WTC11 (cell line): Measurements from ENCODE around the gene MDN1. TPM values are rescaled to one million over a fixed set of nuclear protein-coding genes. Genes with fewer than 3 reads are reported as not detected.

ENCODE experiments used
- ATAC-seq: fragments of 200-7000 bp; cut with Tn5 transposase; 2 replicates; pipeline ENCODE4 v1.10.0; 2021; ENCODE audit warnings: mild to moderate bottlenecking, moderate library complexity
- CTCF ChIA-PET: fragments of 300-600 bp; sonication (Branson Sonifier 250); formaldehyde crosslinking; loops from one replicate; lab custom pipeline; 2021; ENCODE audit warnings: antibody characterized with exemption; lab: Charles Lee
- POLR2A ChIA-PET: fragments of 350-600 bp; sonication (Branson Sonifier 250); formaldehyde crosslinking; loops from one replicate; lab custom pipeline; 2021; ENCODE audit warnings: antibody characterized with exemption; lab: Charles Lee
- DNase-seq: peaks from one replicate; pipeline ENCODE4 v3.0.0; 2021; ENCODE audit warnings: low spot score
- H3K27ac Mint-ChIP-seq: 2 replicates; pipeline ENCODE4 v1.8.0; 2021; ENCODE audit warnings: mixed read lengths
- H3K27me3 Mint-ChIP-seq: 2 replicates; pipeline ENCODE4 v1.8.0; 2021; ENCODE audit warnings: low read depth, mild to moderate bottlenecking, moderate library complexity, mixed read lengths
- H3K36me3 Mint-ChIP-seq: 2 replicates; pipeline ENCODE4 v1.8.0; 2021; ENCODE audit warnings: mixed read lengths
- H3K4me1 Mint-ChIP-seq: 2 replicates; pipeline ENCODE4 v1.8.0; 2022; ENCODE audit warnings: mixed read lengths
- H3K4me3 Mint-ChIP-seq: 2 replicates; pipeline ENCODE4 v1.8.0; 2021; ENCODE audit warnings: mild to moderate bottlenecking, moderate library complexity, mixed read lengths
- H3K9me3 Mint-ChIP-seq: 2 replicates; pipeline ENCODE4 v1.8.0; 2021; ENCODE audit warnings: mixed read lengths
- ARID4B ChIP-seq: sonication (generic); formaldehyde crosslinking; IDR thresholded peaks from 2 replicates; pipeline ENCODE4 v1.8.0; 2023; ENCODE audit warnings: missing genetic modification reagents, mild to moderate bottlenecking, borderline replicate concordance
- CTCF ChIP-seq: fragments of 200-600 bp; IDR thresholded peaks from 2 replicates; pipeline ENCODE4 v1.8.0; 2022; ENCODE audit warnings: antibody characterized with exemption
- E2F1 ChIP-seq: sonication (generic); formaldehyde crosslinking; IDR thresholded peaks from 2 replicates; pipeline ENCODE4 v1.8.0; 2022; ENCODE audit warnings: mild to moderate bottlenecking, missing genetic modification reagents
- E2F4 ChIP-seq: sonication (generic); formaldehyde crosslinking; IDR thresholded peaks from 2 replicates; pipeline ENCODE4 v1.8.1; 2022; ENCODE audit warnings: low read depth, mild to moderate bottlenecking, moderate library complexity, missing genetic modification reagents, borderline replicate concordance
- EMX1 ChIP-seq: fragments of 250-450 bp; sonication (Bioruptor Pico); IDR thresholded peaks from 2 replicates; pipeline ENCODE4 v1.8.0; 2021; ENCODE audit warnings: mild to moderate bottlenecking
- ERG ChIP-seq: fragments of 250-450 bp; sonication (Bioruptor Pico); IDR thresholded peaks from 2 replicates; pipeline ENCODE4 v1.8.0; 2021; ENCODE audit warnings: mild to moderate bottlenecking
- FOXP4 ChIP-seq: sonication (generic); formaldehyde crosslinking; IDR thresholded peaks from 2 replicates; pipeline ENCODE4 v1.8.0; 2022; ENCODE audit warnings: mild to moderate bottlenecking, missing genetic modification reagents
- IRF2 ChIP-seq: sonication (generic); formaldehyde crosslinking; IDR thresholded peaks from 2 replicates; pipeline ENCODE4 v1.8.0; 2022; ENCODE audit warnings: low read depth, missing genetic modification reagents, borderline replicate concordance
- SMAD3 ChIP-seq: sonication (generic); formaldehyde crosslinking; IDR thresholded peaks from 2 replicates; pipeline ENCODE4 v1.8.0; 2022; ENCODE audit warnings: missing genetic modification reagents, mild to moderate bottlenecking, borderline replicate concordance
- SP1 ChIP-seq: sonication (generic); formaldehyde crosslinking; conservative IDR thresholded peaks from 2 replicates; pipeline ENCODE4 v1.8.1; 2022; ENCODE audit warnings: missing genetic modification reagents
- TCF7 ChIP-seq: sonication (generic); formaldehyde crosslinking; IDR thresholded peaks from 2 replicates; pipeline ENCODE4 v1.8.0; 2022; ENCODE audit warnings: mild to moderate bottlenecking, low read depth, missing genetic modification reagents, moderate library complexity
- TEAD1 ChIP-seq: sonication (generic); formaldehyde crosslinking; IDR thresholded peaks from 2 replicates; pipeline ENCODE4 v1.8.0; 2022; ENCODE audit warnings: mild to moderate bottlenecking, missing genetic modification reagents
- TEAD4 ChIP-seq: sonication (generic); formaldehyde crosslinking; IDR thresholded peaks from 2 replicates; pipeline ENCODE4 v1.8.0; 2022; ENCODE audit warnings: mild to moderate bottlenecking, missing genetic modification reagents
- ZBTB43 ChIP-seq: sonication (generic); formaldehyde crosslinking; IDR thresholded peaks from 2 replicates; pipeline ENCODE4 v1.8.1; 2023; ENCODE audit warnings: mild to moderate bottlenecking, missing genetic modification reagents
- ZNF512 ChIP-seq: sonication (generic); formaldehyde crosslinking; IDR thresholded peaks from 2 replicates; pipeline ENCODE4 v1.8.1; 2022; ENCODE audit warnings: missing genetic modification reagents, borderline replicate concordance
- total RNA-seq: library from RNA; stranded (reverse); gene quantifications from 3 replicates; pipeline ENCODE4 v1.2.3, GENCODE V29; 2021

Gene MDN1
- total RNA-seq, 1 experiment from 2014 or later, result 195 TPM

- Mint-ChIP-seq H3K4me1 (no peaks in the 10 kb centered on the region), H3K9me3 (no peaks in the 10 kb centered on the region), H3K27me3 (no peaks in the 10 kb centered on the region), H3K4me3 (no peak overlapping the region), H3K27ac (no peak overlapping the region; the same call in 1 of the 2 replicates), H3K36me3 (peaks cover 87% of the 10 kb centered on the region)
- ChIA-PET CTCF (no interaction called here), POLR2A (no interaction called here)
- DNase-seq, result no peak
- ATAC-seq, result no peak
- TF ChIP-seq ERG (CRISPR knock-in tag) (no peak), TEAD1 (CRISPR knock-in tag) (no peak), IRF2 (CRISPR knock-in tag) (no peak), SP1 (CRISPR knock-in tag) (no peak), E2F4 (CRISPR knock-in tag) (no peak)
Measured at GRCh38 chr6:89745096-89745495, 74.5 kb downstream of the MDN1 start.

- POLR2A ChIA-PET, result no interaction called here
- DNase-seq (no peak), ATAC-seq (no peak)
- CTCF ChIA-PET, result no interaction called here
- peaks cover 74% of the 10 kb centered on the region for H3K36me3 Mint-ChIP-seq
- no peak overlapping the region for H3K4me3 Mint-ChIP-seq
- no peak overlapping the region; the same call in 1 of the 2 replicates for H3K27ac Mint-ChIP-seq
- H3K9me3 Mint-ChIP-seq, result no peaks in the 10 kb centered on the region
- no peaks in the 10 kb centered on the region for H3K27me3 Mint-ChIP-seq
- TF ChIP-seq TEAD4 (CRISPR knock-in tag) (no peak), TEAD1 (CRISPR knock-in tag) (no peak), FOXP4 (CRISPR knock-in tag) (no peak), ARID4B (CRISPR knock-in tag) (no peak), E2F1 (CRISPR knock-in tag) (no peak), SMAD3 (CRISPR knock-in tag) (no peak), TCF7 (CRISPR knock-in tag) (no peak), ZBTB43 (CRISPR knock-in tag) (no peak), EMX1 (CRISPR knock-in tag) (no peak), ZNF512 (no peak), CTCF (no peak)
- H3K4me1 Mint-ChIP-seq, result no peaks in the 10 kb centered on the region
Measured at GRCh38 chr6:89736893-89737292, 82.7 kb downstream of the MDN1 start.
